Fibroblast of skin of right biceps (primary cell): ENCODE measurements around the gene ZNF397.

Source experiments
- DNase-seq: peaks from one replicate; pipeline ENCODE4 v3.0.0-alpha.2; 2013

The ZNF397 gene

GRCh38 chr18:35246831-35247230 is 6.0 kb downstream of the ZNF397 start:
- DNase-seq = no peak

- DNase-seq = no peak
Observed at GRCh38 chr18:35247412-35248249, 6.8 kb downstream of the ZNF397 start.

GRCh38 chr18:35248429-35248828 is 7.6 kb downstream of the ZNF397 start:
- no peak for DNase-seq

DNA sequence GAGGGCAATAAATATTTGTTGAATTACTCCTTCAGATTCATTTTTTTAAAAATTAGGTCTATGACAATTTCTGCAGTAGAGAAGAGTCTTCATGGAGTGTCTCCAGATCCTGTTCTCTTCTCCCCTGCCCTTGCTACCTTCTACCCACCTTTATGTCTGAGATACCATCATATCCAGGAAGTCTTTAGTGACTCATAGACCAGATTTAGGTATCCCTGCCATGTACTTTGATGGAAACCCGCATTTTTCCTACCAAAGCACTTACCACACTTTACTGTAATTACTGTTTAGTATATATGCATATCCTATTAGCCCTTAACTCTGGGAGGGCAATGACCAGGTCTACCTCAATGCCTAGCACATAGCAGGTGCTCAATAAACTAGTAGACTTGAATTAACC is 11.6 kb downstream of the ZNF397 start:
- DNase-seq = no peak

DNA sequence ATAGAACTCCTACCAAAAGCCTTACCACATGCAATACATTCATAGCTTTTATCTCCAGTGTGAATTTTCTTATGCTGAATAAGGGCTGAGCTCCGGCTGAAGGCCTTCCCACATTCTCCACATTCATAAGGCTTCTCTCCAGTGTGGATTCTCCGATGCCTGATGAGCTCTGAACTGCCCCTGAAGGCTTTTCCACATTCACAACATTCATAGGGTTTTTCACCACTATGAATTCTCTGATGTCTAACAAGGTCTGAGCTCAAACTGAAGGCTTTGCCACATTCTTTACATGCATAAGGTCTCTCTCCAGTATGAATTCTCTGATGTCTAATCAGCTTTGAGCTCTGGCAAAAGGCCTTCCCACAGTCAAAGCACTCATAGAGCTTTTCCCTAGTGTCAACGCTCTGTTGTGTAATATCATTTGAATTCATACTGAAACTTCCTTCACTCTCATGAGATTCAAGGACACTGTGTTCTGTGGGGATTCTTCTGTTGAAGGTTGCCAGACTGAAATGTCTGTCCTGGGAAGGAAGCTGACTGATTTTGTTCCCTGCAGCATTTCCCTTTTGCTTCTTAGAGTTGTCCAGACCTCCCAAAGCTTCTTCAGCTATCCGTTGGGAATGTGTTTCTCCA is 12.9 kb downstream of the ZNF397 start:
- DNase-seq = no peak

DNA sequence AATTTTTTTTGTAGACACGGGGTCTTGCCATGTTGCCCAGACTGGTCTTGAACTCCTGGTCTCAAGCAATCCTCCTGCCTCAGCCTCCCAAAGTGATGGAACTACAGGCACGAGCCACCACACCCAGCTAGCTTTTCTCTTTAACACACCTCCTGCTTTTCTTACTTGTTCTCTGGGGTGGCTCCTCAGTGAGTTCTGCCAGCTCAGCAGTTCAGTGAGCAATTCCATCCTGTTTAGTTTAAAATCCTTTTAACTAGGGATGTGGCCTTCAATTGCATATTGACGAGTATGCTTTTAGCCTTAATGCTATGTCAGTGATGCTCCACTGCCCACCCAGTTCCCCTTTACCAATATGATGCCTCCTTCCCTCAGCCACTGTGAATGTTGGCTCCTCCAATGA is 16.1 kb downstream of the ZNF397 start:
- DNase-seq = no peak

DNA sequence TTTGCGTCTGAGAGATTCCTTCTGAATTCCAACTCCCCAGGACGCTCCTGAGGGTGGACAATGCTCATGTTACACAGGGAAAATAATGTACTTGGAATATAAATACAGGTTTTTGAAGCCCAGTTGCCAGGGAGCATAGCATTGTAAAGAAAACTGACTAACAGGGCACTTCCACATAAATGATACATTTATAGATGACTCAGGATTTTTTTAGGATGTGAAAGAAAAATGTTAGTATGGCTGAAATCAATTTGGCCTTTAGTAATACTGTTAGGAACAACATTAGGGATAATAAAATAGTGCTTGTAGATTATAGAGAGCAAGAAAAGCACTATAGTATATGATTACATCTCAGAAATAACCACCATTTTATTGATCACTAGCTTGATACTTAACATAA is 23.6 kb downstream of the ZNF397 start:
- DNase-seq = no peak

DNA sequence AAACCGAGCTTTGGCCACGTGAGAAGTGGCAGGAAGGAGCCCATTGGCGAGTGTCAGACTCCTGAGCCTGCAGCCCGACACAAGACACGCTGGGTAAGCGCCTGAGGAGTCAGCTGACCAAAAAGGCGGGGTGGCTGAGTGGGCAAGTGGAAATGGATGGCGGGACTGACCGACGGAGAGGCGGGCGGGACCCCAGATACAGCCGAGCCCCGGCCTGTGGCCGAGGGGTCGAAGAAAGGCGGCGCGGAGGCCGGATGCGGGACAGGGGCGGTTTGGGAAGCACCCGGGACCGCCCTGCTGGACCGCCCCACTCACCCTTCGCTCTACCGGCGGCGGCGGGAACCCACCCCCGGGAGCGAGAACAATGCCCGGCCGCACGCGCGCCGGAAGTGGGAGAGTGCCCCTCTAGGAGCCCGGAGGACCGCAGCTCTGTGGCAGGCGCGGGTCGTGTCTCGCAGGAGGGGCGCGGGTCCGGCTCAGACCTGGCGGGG is 26.4 kb downstream of the ZNF397 start:
- peak; percentile 72 for DNase-seq

- no peak for DNase-seq
Observed at GRCh38 chr18:35267809-35268208, 27.0 kb downstream of the ZNF397 start.

DNA sequence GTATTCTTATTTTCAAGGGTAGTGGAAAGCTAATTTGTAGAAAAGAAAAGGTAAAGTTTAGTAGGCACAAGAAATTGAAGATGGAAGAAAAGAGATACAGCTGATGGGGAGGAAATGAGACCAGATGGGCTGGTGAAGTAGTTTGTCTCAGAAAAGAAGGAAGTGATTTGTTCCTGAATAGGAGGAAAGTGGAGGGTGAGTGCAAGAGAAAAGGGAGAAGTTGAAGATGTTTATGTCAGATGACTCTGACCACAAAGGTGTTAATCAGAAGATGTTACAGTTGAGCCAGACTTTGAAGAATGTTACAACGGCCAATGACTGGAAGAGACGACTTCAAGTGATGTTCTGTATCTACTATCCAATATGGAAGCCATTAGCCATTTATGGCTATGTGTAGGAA is 28.0 kb downstream of the ZNF397 start:
- DNase-seq = no peak

- no peak for DNase-seq
Observed at GRCh38 chr18:35271656-35272055, 30.8 kb downstream of the ZNF397 start.

DNA sequence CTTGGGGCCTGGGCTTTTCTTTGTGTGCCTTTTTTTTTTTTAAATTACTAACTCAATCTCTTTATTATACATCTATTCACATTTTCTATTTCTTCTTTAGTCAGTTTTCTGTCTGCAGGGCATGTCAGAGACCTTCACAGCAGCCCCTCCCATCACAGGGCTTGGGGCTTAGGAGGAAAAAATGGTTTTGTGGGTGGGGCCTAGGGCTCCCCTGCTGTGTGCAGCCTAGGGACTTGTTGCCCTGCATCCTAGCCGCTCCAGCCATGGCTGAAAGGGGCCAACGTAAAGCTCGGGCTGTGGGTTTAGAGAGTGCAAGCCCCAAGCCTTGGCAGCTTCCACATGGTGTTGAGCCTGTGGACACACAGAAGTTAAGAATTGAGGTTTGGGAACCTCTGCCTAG is 35.4 kb downstream of the ZNF397 start:
- DNase-seq = no peak

- no peak for DNase-seq
Observed at GRCh38 chr18:35277633-35278032, 36.8 kb downstream of the ZNF397 start.

DNA sequence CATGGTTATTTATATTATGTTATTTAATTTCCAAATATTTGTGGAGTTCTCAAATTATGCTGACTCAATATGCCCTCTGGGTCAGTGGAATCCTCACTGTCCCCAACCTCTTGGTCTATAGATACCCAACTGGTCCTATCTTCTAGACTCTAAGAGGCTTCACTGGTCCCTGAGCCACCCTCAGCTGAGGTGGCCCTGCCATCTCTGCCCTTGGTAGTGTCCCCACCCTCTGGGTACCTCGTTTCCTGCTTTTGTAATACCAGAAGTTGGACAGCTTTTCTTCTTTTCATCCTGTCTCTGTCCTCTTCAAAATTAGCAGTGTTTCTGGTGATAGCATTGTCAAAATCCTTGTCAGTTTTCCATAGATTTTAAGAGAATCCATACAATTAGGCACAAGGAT is 37.3 kb downstream of the ZNF397 start:
- no peak for DNase-seq

DNA sequence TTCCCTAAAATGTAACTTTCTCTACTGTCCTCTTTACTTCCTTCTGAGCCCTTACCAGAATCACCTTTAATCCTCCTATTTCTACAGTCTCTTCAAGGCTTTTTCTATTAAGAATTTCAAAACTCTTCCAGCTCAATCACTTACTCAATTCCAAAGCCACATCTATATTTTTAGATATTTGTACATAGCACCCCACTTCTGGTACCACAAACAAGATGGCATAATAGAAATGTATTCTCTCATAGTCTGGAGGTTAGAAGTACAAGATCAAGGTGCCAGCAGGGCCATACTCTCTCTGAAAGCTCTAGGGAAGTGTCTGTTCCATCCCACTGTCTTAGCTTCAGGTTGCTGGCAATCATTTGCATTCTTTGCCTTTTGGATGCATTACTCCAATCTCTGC is 38.1 kb downstream of the ZNF397 start:
- DNase-seq = no peak

GRCh38 chr18:35282353-35282752 is 41.5 kb downstream of the ZNF397 start:
- DNase-seq = peak; percentile 85

DNA sequence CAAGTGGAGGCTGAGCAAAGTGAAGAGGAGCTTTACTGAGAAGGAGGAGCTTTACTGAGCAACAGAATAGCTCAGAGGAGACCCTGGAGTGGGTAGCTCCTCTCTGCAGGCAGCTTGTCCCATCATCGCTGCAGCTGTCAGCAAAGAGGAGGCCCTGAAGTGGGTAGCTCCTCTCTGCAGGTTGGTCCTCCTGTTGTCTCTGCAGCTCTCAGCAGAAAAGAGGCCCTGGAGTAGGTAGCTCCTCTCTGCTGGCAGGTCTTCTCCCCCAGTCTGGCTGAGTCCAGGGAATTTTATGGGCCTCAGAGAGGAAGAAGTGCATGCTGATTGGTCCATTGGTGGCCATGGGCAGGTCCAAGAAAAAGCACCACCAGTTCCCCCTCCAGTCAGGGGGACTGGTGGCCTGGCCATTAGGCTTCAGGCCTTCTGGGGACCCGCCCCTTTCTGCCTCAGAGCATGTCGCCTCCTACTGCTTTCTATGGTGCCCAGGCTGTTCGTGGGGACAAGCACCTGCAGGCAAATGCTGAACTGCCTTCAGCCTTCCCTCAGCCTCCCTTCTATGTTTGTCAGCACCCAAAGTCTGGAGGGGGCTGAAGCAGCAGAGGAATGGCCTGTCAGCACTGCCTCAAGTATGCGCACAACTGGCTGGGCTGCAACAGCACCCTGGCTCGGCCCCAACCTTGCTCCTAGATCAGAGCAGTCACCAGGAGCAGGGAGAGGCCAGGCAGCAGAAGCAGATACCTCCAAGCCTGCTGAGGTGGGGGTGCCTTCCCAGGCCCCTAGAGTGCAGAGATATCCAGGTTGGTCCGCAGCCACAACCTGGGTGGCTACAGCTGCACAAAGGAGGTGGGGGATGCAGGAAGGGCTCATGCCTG is 43.3 kb downstream of the ZNF397 start:
- DNase-seq = no peak

DNA sequence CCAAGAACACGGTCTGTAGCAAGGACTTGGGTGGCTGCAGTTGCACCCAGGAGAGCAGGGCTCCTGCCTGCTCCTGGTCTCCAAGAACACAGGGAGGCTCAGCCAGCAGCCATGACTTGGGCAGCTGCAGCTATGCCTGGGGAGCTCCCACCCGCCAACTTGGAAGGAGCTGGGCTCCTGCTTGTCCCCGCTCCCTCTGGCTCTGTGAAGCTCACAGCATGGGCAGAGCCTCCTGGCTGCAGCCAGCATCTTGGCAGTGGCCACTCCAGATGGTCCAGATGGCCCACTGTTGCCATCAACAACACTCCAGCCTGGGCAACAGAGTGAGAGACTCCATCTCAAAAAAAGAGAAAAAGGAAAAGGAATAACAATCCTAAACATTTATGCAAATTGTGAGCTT is 44.0 kb downstream of the ZNF397 start:
- DNase-seq = no peak

- DNase-seq = peak; percentile 29
Observed at GRCh38 chr18:35289293-35289692, 48.5 kb downstream of the ZNF397 start.

DNA sequence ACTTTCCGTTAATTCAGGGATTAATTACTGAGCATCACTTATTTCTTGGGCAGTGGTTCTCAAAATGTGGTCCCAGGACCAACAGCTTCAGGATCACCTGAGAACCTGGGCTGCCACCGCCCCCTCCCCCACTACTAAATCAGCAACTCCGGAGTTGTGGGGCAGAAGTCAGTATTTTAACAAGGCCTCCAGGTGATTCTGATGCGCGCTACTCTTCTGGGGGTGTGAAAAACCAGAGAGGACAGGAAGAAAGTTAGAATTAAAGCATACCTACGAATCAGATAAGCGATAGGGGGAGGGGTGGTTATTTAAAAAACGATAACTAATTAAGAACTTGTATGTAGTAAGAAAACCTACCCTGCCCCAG is 48.9 kb downstream of the ZNF397 start:
- DNase-seq = no peak

- peak; percentile 95 for DNase-seq
Observed at GRCh38 chr18:35290094-35290735, 49.4 kb downstream of the ZNF397 start, which contains the start of gene ZSCAN30. Gene ZSCAN30 (minus strand): TSS chr18:35290229. CDS start chr18:35264352, 25,877 bp downstream.

GRCh38 chr18:35291166-35291565 is 50.3 kb downstream of the ZNF397 start:
- DNase-seq = no peak

- no peak for DNase-seq
Observed at GRCh38 chr18:35296060-35296459, 55.2 kb downstream of the ZNF397 start.
